ACHN (cell line): ENCODE results near the gene PLEKHN1.
"Not testable (repeated sequence)": the region's sequence is repeated elsewhere in the genome, so short reads cannot be mapped to it uniquely, and the experiment has no call there.

Experiments
- DNase-seq: peaks from one replicate; pipeline ENCODE4 v3.0.0-alpha.2; 2015
- in situ Hi-C: cut with HindIII; loops from 2 replicates; pipeline ENCODE4 v1.10.0; 2017; ENCODE audit warnings: low sequenced_read_pairs, low pct_ligation_motif_present, low pct_unique_long_range_greater_than_20kb

Gene PLEKHN1

DNA sequence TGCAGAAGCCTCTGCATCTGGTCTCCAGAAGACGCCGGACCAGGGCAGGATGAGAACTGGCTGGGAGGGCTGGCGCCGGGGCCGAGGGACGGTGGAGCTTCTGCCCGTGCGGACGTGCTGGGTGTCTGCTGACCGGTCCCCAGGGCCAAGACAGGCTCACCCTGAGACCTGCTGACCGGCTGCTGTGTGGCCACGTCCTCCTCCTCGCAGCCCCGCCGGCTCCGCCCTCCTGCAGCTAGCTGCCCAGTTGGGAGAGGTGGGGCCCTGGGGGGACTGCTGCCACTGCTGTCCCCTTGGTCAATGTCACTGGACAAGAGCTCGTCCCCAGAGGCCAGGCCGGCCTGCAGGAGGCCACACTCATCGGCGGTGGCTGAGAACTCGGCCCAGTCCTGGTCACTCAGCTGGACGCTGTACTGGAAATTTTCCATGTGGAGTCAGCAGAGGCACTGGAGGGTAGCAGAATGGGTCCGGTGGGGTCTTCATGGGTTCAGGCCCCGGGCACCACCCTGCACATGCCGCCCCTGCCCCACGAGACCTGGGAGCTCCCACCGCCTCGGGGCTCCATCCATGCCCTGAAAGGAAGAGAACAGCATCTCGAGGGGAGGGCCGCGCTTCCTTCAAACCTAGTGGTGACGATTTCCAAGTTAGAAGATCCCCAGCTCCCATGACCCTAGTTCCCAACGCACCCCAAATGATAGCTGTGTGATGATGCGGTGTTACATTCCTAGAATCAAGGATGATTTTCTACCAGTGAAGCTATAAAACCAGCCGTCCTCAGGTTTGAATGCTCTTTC, 14.5 kb downstream of the PLEKHN1 start:
- in situ Hi-C loops, result no loop called here
- DNase-seq, result no peak

DNA sequence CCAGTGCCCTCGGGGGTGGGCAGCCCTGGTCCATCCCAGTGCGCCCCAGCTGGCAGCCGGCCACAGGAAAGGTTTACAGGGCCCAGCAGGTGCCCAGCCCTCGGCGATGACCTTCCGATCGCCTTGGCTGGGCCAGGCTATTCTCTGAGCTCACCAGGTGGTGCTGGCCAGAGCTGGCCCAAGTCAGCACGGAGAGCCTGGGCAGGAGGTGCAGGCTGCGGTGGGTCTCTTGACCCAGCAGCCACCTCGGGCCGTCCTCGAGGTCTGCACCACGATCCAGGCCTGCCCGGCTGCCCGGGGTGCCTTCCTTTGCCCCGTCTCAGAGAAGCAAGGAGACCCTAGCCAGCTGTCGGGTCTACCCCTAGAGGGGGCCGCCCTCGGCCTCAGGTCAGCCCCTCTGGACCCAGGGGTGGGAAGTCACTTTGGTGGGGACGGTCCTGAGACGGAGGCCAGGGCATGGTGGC, 15.2 kb downstream of the PLEKHN1 start:
- no peak for DNase-seq
- in situ Hi-C loops, result no loop called here

DNA sequence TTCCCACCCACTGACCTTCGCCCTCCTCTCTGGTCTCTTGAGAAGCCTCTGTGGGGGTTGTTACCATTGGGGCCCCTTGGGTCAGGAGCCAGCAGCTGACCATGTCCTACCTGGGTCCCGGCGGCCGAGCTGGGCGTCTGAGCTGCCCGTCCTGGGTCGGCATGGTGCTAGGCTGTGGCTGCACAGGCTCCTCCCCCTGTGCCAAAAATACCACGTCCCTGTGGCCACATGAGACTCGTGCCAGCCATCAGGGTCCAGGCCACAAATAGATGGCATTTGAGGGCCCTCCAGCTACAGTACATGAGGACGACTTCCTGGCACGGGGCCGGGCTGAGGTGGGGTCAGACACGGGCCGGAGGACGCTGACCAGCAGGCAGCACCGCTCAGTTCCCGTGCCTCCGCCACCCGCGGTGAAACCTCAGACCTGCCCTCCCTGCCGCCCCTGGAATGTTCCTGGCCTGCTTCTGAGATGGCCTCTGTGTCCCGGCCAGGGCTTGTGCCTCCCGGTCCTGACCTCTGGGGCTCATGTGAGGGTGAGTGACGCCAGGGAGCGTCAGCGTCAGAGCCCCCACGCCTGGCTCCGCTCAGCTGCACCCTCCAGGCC, 15.8 kb downstream of the PLEKHN1 start, which contains the start of gene PERM1:
Gene PERM1, minus strand, starts transcription at position 139 of the 604 bp plus-strand sequence. CDS start 1,064 bp downstream, outside the sequence.
- DNase-seq, result no peak
- in situ Hi-C loops, result no loop called here

DNA sequence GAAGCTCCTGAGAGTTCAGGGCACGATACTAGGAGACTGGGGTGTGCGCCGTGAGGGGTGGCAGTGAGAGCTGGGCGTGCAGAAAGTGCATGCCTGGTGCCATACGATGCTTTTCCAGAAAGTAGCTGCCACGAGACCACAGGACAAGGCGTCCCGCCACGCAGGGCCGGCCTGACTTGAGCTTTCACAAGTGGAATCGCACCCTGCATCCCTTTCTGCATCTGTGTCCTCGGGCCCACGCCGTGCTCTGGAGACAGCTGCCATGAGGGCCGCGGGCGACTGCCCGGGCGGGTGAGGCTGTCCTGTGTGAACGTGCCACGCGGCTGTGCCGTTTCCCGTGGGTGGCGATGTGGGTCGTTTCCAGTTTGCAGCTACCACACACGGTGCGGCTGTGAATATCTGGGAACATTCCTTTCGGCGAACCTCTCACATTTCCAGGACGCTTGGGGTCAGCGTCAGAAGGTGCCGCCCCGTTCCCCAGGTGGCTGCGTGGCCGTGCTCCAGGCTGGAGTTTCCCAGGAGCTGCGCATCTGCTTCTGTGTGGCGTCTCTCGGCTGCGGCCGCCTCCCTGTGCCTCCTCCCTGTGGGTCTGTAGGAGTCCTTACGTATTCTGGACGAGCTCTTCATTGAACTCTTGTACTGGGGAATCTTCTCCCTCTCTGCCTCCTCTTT, 16.6 kb downstream of the PLEKHN1 start:
- DNase-seq, result no peak
- in situ Hi-C loops, result no loop called here

GRCh38 chr1:983798-984475, 17.7 kb downstream of the PLEKHN1 start:
- in situ Hi-C loops, result no loop called here

GRCh38 chr1:984476-984814, 18.2 kb downstream of the PLEKHN1 start:
- in situ Hi-C loops, result no loop called here
- DNase-seq, result no peak

More at GRCh38 chr1:983798-984475, 17.7 kb downstream of the PLEKHN1 start:
- no peak for DNase-seq

DNA sequence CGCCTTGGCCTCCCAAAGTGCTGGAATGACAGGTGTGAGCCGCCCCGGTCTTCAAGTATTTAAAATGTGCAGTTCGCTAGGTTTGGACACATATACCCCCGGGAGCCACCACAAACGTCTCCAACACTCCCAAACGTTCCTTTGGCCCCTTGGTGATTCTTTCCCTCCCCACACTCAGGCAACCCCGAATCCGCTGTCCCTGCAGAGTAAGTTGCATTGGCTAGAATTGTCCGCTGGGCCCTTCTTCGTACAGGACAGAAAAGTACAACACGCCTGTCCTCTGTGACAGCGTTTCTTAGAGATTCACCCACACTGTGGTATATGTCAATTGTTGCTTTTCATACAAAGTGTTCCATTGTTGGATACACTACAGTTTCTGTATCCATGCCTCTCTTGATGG, 18.8 kb downstream of the PLEKHN1 start:
- in situ Hi-C loops, result no loop called here

DNA sequence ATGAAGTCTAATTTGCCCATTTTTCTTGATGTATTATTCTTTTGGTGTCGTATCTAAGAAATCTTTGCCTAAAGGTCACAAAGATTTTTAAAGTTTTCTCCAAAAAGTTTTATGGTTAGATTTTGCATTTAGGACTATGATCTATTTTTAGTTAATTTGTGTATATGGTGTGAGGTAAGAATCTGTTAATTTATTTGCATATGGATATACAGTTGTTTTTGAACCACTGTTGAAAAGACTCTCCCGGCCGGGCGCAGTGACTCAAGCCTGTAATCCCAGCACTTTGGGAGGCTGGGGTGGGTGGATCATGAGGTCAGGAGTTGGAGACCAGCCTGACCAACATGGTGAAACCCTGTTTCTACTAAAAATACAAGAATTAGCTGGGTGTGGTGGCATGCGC, 21.8 kb downstream of the PLEKHN1 start:
- DNase-seq, in situ Hi-C loops: not testable (repeated sequence)

More for the DNA sequence above, 18.8 kb downstream of the PLEKHN1 start:
- no peak for DNase-seq

DNA sequence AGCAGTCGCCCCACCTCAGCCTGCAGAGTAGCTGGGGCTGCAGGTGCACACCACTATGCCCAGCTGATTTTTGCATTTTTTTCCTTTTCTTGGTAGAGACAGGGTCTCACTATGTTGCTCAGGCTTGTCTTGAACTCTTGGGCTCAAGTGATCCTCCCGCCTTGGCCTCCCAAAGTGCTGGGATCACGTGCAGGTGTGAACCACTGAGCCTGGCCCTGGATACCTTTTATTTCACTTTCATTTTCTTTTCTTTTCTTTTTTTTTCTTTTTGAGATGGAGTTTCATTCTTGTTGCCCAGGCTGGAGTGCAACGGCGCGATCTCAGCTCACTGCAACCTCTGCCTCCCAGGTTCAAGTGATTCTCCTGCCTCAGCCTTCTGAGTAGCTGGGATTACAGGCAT, 25.0 kb downstream of the PLEKHN1 start:
- in situ Hi-C loops, DNase-seq: not testable (repeated sequence)

DNA sequence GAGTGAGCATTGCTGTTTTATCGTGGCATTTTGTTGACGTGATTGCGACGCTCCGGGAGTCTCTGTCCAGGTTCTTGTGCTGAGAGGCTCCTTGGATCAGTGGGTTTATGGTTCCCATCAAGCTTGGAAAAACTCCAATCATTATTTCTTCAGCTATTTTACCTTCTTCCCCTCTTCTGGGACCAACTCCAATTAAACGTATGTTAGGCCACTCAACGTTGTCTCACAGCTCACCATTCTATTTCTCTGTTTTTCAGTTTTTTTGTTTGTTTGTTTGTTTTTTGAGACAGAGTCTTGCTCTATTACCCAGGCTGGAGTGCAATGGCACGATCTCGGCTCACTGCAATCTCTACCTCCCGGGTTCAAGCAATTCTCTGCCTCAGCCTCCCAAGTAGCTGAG, 25.6 kb downstream of the PLEKHN1 start:
- in situ Hi-C loops, result no loop called here
- no peak for DNase-seq

DNA sequence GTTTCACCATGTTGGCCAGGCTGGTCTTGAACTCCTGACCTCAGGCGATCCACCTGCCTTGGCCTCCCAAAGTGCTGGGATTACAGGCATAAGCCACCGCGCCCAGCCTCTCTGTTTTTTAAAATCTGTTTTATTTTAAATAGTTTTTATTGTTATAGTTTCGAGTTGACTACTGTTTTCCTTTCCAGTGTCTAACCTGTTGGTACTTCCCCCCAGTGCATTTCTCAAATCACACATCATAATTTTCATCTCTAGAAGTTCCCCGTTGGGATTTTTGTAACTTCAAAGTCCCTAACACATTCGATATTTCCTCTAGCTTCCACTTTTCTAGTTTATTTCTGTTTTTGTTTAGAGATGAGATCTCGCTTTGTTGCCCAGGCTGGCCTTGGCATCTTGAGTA, 26.1 kb downstream of the PLEKHN1 start:
- in situ Hi-C loops, result no loop called here
- DNase-seq, result no peak

GRCh38 chr1:993379-993995, 27.2 kb downstream of the PLEKHN1 start:
- no peak for DNase-seq
- in situ Hi-C loops, result no loop called here

DNA sequence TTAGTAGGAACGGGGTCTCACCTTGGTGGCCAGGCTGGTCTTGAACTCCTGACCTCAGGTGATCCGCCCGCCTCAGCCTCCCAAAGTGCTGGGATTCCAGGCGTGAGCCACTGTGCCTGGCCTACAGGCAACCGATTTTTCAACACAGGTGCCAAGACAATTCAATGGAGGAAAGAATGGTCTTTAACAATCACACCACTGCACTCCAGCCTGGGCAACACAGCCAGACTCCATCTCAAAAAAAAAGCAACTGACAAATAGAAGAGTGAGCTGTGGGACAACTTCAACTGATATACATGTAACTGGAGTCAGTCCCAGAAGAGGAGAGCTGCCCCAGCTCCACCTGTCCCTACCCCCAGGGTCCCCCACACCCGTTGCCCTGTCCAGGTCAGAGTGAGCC, 28.3 kb downstream of the PLEKHN1 start:
- DNase-seq, in situ Hi-C loops: not testable (repeated sequence)

DNA sequence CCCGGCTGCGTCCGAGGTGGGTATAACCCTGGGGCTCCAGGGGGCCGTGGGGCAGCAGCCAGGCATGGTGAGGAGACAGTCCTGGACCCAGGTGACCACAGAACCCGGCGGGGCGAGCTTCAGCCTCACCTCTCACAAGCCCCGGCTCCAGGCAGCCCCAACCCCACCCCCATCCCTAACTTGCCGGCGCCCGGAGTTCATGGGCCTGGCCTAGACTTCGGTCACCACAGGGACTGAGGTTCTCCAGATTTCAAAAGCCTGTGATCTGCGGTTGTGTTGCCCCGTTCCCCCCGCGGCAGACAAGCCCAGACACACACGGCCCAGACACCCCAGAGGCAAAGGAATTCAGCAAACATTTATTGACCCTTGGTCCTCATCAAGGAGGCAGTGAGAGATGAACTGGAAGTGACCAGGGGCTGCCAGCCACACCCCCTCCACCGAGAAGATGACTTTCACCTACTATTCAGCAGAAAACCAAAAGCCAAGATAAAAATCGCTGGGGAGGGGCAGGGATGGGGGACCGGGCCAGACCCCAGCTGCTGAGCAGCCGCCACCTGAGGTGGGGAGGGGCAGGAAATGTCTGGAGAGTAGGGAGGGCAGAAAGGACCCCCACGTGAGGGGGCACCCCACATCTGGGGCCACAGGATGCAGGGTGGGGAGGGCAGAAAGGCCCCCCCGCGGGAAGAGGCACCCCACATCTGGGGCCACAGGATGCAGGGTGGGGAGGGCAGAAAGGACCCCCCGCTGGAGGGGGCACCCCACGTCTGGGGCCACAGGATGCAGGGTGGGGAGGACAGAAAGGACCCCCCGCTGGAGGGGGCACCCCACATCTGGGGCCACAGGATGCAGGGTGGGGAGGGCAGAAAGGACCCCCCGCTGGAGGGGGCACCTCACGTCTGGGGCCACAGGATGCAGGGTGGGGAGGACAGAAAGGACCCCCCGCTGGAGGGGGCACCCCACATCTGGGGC, 29.7 kb downstream of the PLEKHN1 start:
- DNase-seq, result no peak
- in situ Hi-C loops, result no loop called here

GRCh38 chr1:996851-997712, 30.8 kb downstream of the PLEKHN1 start:
- DNase-seq, result no peak
- in situ Hi-C loops, result no loop called here

- DNase-seq, result no peak
- in situ Hi-C loops, result no loop called here
Observed at GRCh38 chr1:997713-997992, 31.4 kb downstream of the PLEKHN1 start.
